OCI-LY7 (cell line): Measurements from ENCODE around the gene DDAH2. TPM values are rescaled to one million over a fixed set of nuclear protein-coding genes. Genes with fewer than 3 reads are reported as not detected.

Experiments used
- BruUV-seq: library from RNA; stranded (reverse); fragments of 400-500 nt; replicated peaks from 2 replicates; lab custom pipeline; 2021; lab: Mats Ljungman, UMichigan
- CTCF ChIA-PET: fragments of 300-600 bp; sonication (Branson Sonifier 250); formaldehyde crosslinking; loops from one replicate; lab custom pipeline; 2022; ENCODE audit warnings: antibody characterized with exemption; ENCODE audit not compliant: unreplicated experiment; lab: Charles Lee
- POLR2A ChIA-PET: fragments of 300-600 bp; sonication (Branson Sonifier 250); formaldehyde crosslinking; loops from one replicate; lab custom pipeline; 2022; ENCODE audit warnings: antibody characterized with exemption; lab: Charles Lee
- DNase-seq: peaks from one replicate; pipeline ENCODE4 v3.0.0-alpha.2; 2015; ENCODE audit warnings: low spot score
- H2AFZ ChIP-seq: fragments of 200-600 bp; sonication (generic), shearing (Covaris generic); 2 replicates; pipeline ENCODE4 v1.6.1; 2014; ENCODE audit warnings: mild to moderate bottlenecking, antibody characterized with exemption, low read length, moderate library complexity
- H3K27ac ChIP-seq: fragments of 200-600 bp; sonication (generic); 2 replicates; pipeline ENCODE4 v1.5.1; 2014; ENCODE audit warnings: mixed run types, low read depth, mild to moderate bottlenecking, moderate library complexity, low read length, inconsistent platforms; ENCODE audit not compliant: poor library complexity, severe bottlenecking
- H3K36me3 ChIP-seq: fragments of 200-600 bp; sonication (generic); 2 replicates; pipeline ENCODE4 v1.6.1; 2014; ENCODE audit warnings: mild to moderate bottlenecking, antibody characterized with exemption, low read length, moderate library complexity, mixed read lengths; ENCODE audit not compliant: insufficient read depth
- H3K4me1 ChIP-seq: fragments of 200-600 bp; sonication (generic); 2 replicates; pipeline ENCODE4 v1.5.1; 2014; ENCODE audit warnings: mild to moderate bottlenecking, low read length; ENCODE audit not compliant: insufficient read depth, poor library complexity, severe bottlenecking
- H3K4me2 ChIP-seq: fragments of 200-600 bp; sonication (generic); 2 replicates; pipeline ENCODE4 v1.6.1; 2014; ENCODE audit warnings: mild to moderate bottlenecking, low read length
- H3K4me3 ChIP-seq: fragments of 200-600 bp; sonication (generic); 2 replicates; pipeline ENCODE4 v1.5.1; 2014; ENCODE audit warnings: mild to moderate bottlenecking, low read depth, low read length; ENCODE audit not compliant: poor library complexity, severe bottlenecking
- H3K79me2 ChIP-seq: fragments of 200-600 bp; sonication (generic); 2 replicates; pipeline ENCODE4 v1.6.1; 2016; ENCODE audit warnings: low read depth, mild to moderate bottlenecking, low read length, moderate library complexity, mixed read lengths; ENCODE audit not compliant: insufficient read depth
- H3K9me2 ChIP-seq: fragments of 200-600 bp; sonication (generic); 2 replicates; pipeline ENCODE4 v1.6.1; 2016; ENCODE audit warnings: mild to moderate bottlenecking, low read length, mixed read lengths; ENCODE audit not compliant: insufficient read depth
- H3K9me3 ChIP-seq: fragments of 200-600 bp; sonication (generic); 2 replicates; pipeline ENCODE4 v1.6.1; 2014; ENCODE audit warnings: mild to moderate bottlenecking, mixed run types, low read length, mixed read lengths
- H4K20me1 ChIP-seq: fragments of 200-600 bp; sonication (generic); 2 replicates; pipeline ENCODE4 v1.6.1; 2014; ENCODE audit warnings: mild to moderate bottlenecking, antibody characterized with exemption, low read length, moderate library complexity, mixed read lengths; ENCODE audit not compliant: insufficient read depth
- CTCF ChIP-seq: fragments of 200-600 bp; sonication (generic); conservative IDR thresholded peaks from 2 replicates; pipeline ENCODE4 v1.5.1; 2014; ENCODE audit warnings: mild to moderate bottlenecking, antibody characterized with exemption, low read length, moderate library complexity, mixed read lengths
- EZH2phosphoT487 ChIP-seq: fragments of 200-600 bp; sonication (generic); IDR thresholded peaks from 2 replicates; pipeline ENCODE4 v1.6.1; 2018; ENCODE audit warnings: low read depth, borderline replicate concordance, mild to moderate bottlenecking, mixed run types, antibody characterized with exemption, low read length, moderate library complexity, mixed read lengths
- intact Hi-C: fragments of 100-400 bp; cut with micrococcal nuclease; formaldehyde crosslinking; loops from one replicate; pipeline ENCODE4 v1.10.0; 2022; ENCODE audit not compliant: unreplicated experiment
- total RNA-seq, 2 experiments: library from RNA; depleted of rRNA in 1 of 2; stranded (reverse); fragments of >200 nt in 1 of 2; shearing (Covaris generic) in 1 of 2; gene quantifications; 2 replicates each; pipeline ENCODE4 v1.2.3, GENCODE V29; 2014 to 2022

The DDAH2 gene
- total RNA-seq, 2 experiments from 2014 or later: 14.0 to 20.4 TPM

GRCh38 chr6:31771992-31772358 is 42.9 kb upstream of the DDAH2 start:
- ChIA-PET CTCF (no interaction called here), POLR2A (interaction anchor here (0.6 kb wide), 1 partner anchor 70 kb away, joined by 3 read pairs; no protein-coding TSS in a partner anchor)
- no peak for DNase-seq
- Histone ChIP-seq H3K4me3 (no peak overlapping the region), H3K9me3 (no peaks in the 10 kb centered on the region), H2AFZ (no peak overlapping the region), H4K20me1 (no peaks in the 10 kb centered on the region; the same call in 1 of the 2 replicates), H3K4me2 (no peak overlapping the region), H3K79me2 (no peaks in the 10 kb centered on the region), H3K27ac (no peak overlapping the region), H3K36me3 (peaks cover 4% of the 10 kb centered on the region; the same call in 1 of the 2 replicates), H3K4me1 (no peaks in the 10 kb centered on the region), H3K9me2 (no peaks in the 10 kb centered on the region)
- no TSS peak for BruUV-seq
- intact Hi-C loops: loop anchor here (2.0 kb wide), 1 partner anchor 59 kb away; no protein-coding TSS in a partner anchor
- TF ChIP-seq EZH2phosphoT487: no peak

DNA sequence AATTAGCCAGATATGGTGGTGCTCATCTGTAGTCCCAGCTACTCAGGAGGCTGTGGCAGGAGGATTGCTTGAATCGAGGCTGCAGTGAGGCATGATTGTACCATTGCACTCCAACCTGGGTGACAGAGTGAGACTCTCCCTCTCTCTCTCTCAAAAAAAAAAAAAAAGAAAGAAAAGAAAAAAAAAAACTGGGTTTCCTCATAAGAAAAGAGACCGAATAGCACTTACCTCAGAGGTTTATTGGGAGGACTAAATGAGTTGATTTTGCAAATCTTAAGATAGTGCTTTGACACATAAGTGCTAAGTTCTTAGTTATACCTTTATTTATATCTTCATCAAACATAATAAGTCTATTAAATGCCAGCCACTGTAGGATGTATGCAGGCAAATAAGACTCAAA is 41.8 kb upstream of the DDAH2 start:
- Histone ChIP-seq H3K4me3 (no peak overlapping the region), H3K79me2 (no peaks in the 10 kb centered on the region), H3K9me2 (no peaks in the 10 kb centered on the region), H3K27ac (no peak overlapping the region), H3K36me3 (peaks cover 4% of the 10 kb centered on the region; the same call in 1 of the 2 replicates), H4K20me1 (no peaks in the 10 kb centered on the region; the same call in 1 of the 2 replicates), H3K9me3 (no peaks in the 10 kb centered on the region), H2AFZ (no peak overlapping the region), H3K4me1 (no peaks in the 10 kb centered on the region), H3K4me2 (no peak overlapping the region)
- BruUV-seq: no TSS peak
- TF ChIP-seq EZH2phosphoT487 (no peak), CTCF (no peak)
- DNase-seq: no peak
- intact Hi-C loops: no loop called here
- CTCF ChIA-PET: interaction anchor here (1.4 kb wide), 1 partner anchor 31 kb away, joined by 6 read pairs; the partner anchor contains the start of gene MSH5
- POLR2A ChIA-PET: no interaction called here

- H2AFZ ChIP-seq: no peak overlapping the region
- POLR2A ChIA-PET: interaction anchor here (1.1 kb wide), 1 partner anchor 35 kb away, joined by 5 read pairs; no protein-coding TSS in a partner anchor
Measured at GRCh38 chr6:31769684-31770371, 40.7 kb upstream of the DDAH2 start.

More at GRCh38 chr6:31769684-31770371, 40.7 kb upstream of the DDAH2 start:
- no peaks in the 10 kb centered on the region for H3K4me1 ChIP-seq
- peak; percentile 75 for DNase-seq
- BruUV-seq: no TSS peak
- H3K4me3 ChIP-seq: no peak overlapping the region
- no peak overlapping the region for H3K27ac ChIP-seq
- no peaks in the 10 kb centered on the region for H4K20me1 ChIP-seq
- no peaks in the 10 kb centered on the region for H3K9me3 ChIP-seq
- no peaks in the 10 kb centered on the region for H3K79me2 ChIP-seq
- no peak overlapping the region for H3K4me2 ChIP-seq
- H3K36me3 ChIP-seq: peaks cover 12% of the 10 kb centered on the region; the same call in 1 of the 2 replicates
- H3K9me2 ChIP-seq: no peaks in the 10 kb centered on the region
- intact Hi-C loops: loop anchor here (1.0 kb wide), 2 partner anchors 41 to 90 kb away; partner anchors contain the start of gene DDAH2
- CTCF ChIA-PET: interaction anchor here (0.6 to 1.4 kb wide), 4 partner anchors 30 to 117 kb away, joined by 3 to 8 read pairs (median 4); partner anchors contain the start of gene MSH5
- TF ChIP-seq CTCF (peak; percentile 93), EZH2phosphoT487 (no peak)
